Nucleus accumbens (tissue), 56 donors: ENCODE measurements around the gene MAML1.
"Not testable (repeated sequence)": the region's sequence is repeated elsewhere in the genome, so short reads cannot be mapped to it uniquely, and the experiment has no call there.

Experiments used
- DNase-seq, 56 donors: peaks; one replicate each; lab custom pipeline; 2025; lab: John Stamatoyannopoulos, UW

MAML1 gene

DNA sequence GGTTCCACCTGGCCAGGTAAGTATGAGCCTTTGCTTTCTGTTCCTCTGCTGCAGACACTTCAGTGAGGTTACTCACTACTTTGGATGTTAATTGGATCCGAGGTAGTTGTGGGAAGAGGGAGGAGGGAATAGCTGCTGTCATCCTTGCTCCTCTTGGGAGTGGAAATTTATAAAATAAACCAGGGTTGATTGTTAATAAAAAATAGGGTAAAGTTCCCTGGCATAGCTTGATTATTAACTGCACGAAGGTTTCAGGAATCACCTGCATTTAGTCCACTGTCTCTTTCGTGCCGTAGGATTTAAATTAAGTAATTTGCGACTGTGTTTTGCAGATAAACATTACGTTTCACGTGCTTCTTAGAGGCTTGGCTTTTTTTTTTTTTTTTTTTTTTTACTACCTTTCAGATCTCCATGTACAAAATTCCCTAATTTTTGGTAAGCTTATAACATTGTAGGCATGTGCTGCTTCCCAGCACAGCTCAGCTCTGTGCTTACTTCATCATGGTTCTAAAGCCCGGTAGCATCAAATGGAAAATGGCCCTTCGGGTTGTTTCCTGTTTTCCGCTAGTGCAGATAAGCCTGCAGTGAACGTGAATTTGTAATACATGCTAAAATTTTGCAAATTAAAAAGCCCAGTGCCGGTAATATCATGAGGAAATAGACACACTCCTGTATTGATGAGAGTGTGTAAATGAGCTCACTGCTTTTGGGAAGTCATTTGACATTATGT lies 34.3 kb downstream of the MAML1 start:
- DNase-seq, result no peak

DNA sequence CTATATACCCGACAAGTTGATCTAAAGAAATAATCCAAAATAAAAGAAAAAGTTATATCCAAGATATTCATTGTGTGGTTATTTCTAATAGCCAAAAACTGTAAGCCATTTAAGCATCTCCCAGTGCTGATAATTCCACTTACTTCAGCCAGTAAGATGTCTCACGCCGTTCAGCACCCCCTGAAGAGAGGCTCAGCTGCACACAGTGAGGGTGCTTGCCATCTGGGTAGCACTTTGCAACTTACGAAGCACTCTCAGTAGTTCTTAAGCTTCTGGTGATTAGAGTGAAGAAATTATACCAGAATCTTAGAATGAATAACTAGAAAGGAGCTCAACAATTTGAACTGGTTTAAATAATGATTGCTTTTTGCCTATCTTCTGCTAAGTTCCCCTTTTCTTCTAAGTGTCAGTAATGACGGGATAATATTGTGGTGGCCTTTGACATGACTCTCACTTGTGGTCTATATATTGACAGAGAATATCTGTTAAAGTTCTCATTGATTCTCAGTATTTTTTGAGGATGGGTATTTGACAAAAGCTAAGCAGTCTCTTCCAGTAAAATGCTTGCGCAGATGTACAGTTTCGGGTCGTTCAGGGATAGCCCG lies 35.0 kb downstream of the MAML1 start:
- no peak for DNase-seq

DNA sequence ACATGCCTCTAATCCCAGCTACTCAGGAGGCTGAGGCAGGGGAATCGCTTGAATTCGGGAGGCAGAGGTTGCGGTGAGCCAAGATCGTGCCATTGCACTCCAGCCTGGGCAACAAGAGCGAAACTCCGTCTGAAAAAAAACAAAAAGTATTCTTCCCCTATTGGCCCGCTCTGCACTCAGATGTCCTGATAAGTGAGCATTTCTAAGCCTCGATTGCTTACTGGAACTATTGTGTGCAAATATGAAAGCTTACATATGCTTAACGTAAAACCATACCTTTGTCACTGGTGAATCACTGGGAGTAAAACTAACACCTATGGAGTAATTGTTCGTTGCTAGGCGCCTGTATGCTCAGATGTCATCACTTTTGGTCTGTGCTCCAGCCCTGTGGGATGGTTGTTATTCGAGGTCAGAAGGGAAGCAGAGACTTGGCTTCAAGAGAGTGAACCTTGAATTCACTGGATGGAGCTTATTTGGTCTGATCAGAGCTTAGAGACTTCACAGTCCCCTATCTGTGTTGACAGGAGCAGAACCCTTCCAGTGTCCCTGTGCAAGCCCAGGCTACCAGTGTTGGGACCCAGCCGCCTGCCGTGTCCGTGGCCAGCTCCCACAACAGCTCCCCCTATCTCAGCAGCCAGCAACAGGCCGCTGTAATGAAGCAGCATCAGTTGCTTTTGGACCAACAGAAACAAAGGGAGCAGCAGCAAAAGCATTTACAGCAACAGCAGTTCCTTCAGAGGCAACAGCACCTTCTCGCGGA lies 35.9 kb downstream of the MAML1 start:
- DNase-seq, result no peak

DNA sequence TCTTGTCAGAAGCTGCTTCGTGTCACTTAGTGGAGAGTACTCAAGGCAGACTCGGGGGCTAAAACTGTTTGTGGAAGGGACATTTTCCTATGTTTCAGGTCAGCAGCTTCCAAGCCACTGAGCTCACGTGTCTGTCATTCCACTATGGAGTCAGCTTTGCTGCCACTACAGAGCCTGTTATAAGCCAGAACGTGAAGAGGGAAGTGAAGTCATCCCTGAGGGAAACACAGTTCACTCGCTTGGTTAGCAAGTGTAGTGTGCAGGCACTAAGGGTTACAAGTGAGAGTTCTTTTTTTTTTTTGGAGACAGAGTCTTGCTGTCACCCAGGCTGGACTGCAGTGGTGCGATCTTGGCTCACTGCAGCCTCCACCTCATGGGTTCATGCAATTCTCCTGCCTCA lies 36.6 kb downstream of the MAML1 start:
- DNase-seq, result no peak

DNA sequence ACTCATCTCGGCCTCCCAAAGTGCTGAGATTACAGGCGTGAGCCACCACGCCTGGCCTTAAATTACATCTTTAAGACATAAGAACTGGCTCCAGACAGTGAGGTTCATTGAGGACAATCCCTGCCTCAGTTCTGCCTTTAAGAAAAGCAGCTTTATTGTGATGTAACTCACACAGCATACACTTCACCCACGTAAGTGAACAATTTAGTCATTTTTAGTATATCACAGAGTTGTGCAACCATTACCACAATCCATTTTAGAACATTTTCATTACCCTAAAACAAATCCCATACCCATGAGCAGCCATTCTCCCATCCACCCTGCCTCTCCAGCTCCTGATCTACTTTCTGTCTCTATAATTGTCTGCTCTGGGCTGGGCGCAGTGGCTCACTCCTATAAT lies 37.2 kb downstream of the MAML1 start:
- no peak for DNase-seq

DNA sequence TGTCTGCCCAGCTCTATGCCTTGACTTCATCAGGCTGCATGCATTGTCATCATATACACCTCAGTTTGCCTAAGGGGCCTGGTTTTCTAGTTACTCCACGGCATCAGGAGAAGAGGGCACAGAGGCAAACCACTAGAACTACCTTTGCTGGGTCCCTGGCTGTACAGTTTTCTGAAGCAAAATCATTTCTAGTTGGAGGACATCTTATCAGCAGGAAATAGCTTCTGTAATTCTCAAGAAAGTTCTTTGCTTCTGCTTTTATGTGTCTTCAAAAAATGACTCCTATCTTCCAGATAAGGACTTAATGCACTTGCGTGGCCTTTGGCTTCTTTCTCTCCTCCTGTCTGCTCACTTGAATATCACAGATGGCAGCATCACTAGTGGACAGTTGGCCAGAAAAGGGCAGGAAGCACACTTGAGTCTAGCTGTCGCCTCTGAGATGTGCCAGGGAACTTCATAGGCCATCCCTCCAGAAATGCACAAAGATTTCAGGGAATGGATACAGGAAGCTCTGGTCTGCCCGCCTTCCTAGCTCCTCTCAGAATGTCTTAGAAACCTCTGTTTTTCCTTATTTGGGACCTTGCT lies 38.8 kb downstream of the MAML1 start:
- no peak for DNase-seq

DNA sequence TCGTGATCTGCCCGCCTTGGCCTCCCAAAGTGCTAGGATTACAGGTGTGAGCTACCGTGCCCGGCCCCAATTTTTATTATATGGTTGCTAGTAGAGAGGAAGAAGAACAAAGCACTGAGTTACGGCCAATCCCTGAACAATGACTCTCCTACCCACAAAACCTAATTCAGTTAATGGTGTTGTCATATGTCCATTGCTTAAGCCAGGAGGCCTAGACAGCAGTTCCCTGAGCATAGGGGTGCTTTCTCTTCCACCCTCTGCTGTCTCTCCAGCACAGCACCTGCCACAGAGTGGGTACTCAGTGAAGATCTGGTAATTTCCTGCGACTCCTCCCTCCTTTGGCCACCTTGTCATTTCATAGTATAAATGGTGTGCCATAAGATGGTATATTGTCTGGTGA lies 39.7 kb downstream of the MAML1 start:
- no peak for DNase-seq

DNA sequence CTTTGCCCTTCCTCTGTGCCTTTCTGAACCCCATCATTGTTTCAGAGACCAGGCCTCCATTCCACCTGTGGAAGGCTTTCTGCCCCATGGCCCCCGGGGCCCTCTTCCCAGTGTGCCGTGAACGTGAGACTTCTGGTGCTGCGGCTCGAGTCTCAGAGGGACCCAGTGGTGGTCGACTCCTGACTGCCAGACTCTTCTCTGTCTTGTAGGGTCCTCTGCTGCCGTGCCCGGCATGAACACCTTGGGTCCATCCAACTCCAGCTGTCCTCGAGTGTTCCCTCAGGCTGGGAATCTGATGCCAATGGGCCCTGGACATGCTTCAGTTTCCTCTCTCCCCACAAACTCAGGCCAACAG lies 41.0 kb downstream of the MAML1 start:
- DNase-seq, result no peak

DNA sequence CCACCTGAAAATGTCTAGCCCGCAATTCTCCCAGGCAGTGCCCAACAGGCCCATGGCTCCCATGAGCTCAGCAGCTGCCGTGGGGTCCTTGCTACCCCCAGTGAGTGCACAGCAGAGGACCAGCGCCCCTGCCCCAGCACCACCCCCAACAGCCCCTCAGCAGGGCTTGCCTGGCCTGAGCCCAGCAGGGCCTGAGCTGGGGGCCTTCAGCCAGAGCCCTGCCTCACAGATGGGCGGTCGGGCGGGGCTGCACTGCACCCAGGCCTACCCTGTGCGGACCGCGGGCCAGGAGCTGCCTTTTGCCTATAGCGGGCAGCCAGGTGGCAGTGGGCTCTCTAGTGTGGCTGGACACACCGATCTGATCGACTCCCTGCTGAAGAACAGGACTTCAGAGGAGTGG lies 41.8 kb downstream of the MAML1 start:
- no peak for DNase-seq

DNA sequence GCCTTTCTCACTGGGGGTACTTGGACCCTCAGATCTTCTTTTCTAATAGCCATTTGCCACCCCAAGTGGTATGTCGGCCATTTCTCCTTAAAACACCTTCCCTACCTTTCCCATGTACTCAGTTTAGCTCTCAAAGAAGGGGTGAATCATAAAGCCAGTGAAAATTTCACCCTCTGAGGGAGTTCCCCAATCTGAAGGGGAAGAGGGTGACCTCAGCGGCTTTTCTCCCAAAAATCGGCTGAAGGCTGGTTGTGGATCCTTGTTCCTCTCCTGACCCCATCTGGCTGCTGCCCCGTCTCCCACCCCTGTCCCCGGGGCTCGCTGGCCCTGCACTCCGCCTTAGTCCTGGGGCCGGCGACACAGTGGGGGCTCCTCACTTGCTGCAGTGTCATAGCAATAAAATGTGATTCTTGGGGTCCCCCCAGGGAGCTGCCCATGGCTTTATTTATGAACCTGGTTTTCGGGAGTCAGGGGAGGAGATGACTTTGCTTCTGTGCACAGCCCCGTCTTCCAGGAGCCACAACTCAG lies 43.9 kb downstream of the MAML1 start:
- DNase-seq, result no peak

DNA sequence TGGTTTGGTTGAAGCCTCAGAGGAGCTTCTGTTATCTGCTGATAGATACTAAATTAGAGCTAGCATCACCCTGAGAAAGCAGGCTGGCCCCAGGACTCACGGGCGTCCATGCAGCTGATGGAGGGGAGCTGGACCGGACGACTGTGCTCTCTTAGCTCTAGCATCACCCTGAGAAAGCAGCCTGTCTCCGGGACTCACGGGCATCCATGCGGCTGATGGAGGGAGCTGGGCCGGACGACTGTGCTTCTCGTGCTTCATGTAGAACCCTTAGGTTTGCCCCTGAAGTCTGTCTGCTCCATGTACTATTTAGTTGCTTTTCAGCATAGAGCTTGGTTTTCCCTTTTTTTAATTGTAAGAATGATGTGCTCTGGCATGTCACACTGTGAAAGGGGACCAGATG lies 44.8 kb downstream of the MAML1 start:
- no peak for DNase-seq

DNA sequence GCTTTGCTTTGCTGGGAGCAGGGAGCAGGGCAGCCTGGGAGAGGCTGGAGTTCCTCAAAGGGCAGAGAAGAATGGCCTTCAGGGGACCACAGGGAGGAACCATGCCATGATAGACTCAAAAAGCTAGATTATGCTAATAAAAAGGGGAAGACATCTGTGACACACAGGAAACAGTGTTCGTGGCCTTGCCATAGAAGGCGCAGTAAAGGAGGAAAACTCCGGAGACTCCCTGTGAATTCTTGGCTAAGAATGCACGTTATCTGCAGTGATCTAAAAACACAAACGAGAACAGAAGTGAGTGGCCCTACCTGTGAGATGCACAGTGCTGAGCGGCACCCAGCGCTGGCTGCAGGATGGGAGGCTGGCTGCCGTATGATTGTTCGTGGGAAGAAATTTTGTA lies 45.3 kb downstream of the MAML1 start:
- no peak for DNase-seq

DNA sequence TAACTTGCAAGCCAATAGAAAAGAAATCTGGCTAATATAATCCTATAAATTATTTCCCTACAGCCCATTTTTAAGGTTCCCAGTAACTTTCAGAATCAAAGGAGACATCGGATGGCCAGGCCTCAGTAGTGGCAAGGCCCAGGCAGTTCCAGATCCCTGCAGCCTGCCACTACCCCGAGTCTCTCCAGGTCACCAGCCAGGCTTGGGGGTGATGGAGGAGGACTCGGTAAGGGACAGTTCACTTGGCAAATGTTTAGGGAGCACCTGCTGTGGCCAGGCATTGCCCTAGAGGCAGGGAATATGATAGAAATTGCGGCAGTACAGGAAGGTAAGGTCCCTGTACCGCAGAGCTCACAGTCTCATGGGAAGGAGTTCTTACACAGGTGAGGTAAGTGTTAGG lies 46.0 kb downstream of the MAML1 start:
- DNase-seq, result no peak

DNA sequence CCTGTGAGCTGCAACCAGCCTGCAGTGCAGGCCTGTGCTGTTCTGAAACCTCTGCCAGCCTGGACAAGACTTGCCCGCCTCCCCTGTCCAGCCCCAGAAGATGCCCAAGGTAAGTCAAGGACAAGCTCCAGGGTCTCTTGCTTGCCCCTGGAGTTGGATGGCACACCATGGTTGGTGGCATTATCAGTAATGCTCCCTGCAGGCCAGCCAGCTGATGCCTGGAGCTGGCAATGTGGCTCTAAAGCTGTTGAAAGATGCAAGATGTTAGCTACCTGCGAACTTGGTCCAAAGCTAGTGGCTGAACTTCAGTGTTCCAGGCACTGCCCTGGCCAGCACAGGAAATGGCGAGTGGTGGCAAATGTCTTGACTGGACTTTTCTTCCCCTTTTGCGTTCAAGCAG lies 47.2 kb downstream of the MAML1 start:
- no peak for DNase-seq

DNA sequence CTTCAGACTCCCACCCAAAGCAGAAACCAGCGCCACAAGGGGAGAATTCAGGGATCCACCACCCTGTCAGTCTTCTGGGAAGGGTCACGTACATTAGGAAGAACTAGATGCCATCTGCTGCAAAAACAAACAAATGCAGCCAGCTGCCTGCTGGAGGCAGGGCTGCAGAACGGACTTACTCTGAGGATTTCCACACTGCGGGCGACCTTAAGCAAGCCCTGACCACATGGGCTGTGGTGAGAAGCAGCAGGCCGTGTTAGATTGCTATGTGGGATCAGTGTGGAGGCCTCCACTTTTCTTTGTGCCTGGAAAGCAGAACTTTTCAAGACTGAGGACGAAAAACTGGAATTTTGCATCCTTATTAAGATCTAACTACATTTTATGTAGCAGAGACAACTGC lies 47.7 kb downstream of the MAML1 start:
- no peak for DNase-seq

DNA sequence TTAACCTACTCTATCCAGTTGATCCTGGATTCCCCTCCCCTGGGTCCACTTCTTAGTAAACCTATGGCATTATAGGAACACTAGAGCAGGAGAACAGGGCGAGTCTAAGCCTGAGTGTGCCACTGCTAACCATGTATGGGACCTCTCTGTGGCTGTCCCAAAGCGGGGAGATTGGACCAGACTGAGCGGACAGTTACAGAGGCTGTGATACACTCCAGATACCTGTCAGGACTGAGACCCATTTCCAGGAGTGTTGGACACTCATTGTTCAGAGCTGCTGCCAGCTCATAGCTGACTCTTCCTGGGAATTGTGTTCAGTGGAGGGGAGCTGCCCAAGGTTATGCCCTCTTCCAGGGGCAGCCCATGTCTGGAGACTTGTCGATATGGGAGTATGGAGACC lies 49.2 kb downstream of the MAML1 start:
- no peak for DNase-seq

DNA sequence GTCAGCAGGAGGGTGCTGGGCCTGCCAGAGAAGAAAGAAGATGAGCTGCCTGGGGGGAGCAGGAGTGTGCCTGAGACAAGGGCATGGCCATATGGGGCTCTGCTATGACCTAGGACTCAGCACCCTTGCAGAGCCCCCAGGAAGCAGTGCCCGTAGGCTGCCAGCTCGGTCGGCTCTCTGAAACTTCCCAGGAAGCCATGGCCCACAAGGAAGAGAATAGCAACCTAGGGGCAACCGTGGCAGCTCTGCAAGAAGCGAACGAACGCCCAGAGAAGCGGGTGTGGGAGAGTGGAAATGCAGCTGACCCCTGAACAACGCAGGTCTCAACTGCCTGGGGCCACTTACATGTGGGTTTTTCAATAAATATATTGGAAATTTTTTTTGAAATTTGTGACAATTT lies 50.5 kb downstream of the MAML1 start:
- DNase-seq, result no peak

DNA sequence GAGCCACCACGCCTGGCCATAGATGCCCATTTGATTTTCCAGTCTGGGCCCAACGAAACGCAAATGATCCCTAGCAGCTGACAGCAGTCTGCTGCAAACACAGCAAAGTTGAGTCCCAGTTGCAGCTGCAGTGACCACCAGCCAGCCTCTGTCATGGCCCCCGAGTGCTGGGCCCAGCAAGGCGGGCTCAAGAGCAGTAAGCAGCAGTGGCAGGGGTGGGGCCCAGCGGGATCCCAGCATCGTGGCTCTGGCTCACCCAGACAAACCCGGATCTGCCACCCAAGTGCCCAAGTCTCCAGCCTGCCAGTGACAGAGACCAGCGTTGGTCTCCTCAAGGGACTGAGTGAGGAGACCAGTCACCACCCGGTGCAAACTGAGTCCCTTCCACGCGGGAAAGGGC lies 54.2 kb downstream of the MAML1 start:
- no peak for DNase-seq

DNA sequence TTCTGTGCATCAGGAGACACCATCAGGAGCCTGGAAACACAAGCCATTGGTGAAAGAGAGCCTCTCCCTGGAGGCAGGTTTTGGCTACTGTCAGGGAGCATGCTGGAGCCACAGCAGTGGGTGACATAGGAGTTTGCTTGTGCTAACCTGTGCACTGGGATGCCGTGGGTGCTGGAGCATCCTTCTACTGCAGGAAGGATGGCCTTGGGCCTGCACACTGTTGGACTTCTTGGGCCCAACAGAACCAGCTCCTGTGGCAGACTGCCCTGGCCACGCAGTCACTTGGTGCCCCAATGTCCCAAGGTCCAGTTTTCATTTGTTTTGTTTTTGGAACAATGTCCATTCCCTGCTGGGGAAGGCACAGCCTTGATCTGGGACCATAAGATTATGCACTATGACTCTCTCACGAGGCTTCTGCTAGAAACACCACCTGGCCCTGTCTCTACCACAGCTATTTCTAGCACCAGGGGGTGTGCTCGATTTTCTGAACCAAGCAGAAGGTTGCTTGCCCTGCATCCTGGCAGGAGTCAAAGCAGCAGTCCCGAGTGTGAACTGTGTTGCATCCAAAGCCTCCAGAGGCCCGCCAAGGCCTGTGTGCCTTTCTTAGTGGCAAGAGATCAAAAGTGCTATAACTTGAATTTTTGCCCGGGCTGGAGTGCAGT lies 55.7 kb downstream of the MAML1 start:
- DNase-seq, result no peak

DNA sequence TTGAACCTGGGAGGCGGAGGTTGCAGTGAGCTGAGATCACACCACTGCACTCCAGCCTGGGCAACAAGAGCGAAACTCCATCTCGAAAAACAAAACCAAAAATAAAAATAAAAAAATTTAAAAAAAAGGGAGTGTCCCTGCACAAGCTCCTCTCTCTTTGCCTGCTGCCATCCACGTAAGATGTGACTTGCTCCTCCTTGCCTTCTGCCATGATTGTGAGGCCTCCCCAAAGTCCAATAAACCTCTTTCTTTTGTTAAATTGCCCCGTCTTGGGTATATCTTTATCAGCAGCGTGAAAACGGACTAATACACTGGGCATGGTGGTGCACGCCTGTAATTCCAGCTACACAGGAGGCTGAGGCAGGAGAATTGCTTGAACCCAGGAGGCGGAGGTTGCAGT lies 56.7 kb downstream of the MAML1 start:
- not testable (repeated sequence) for DNase-seq
